Astrocyte of the spinal cord (primary cell): Measurements from ENCODE around the gene TPP1.

ENCODE experiments used
- DNase-seq: peaks from one replicate; pipeline ENCODE4 v3.0.0; 2011; ENCODE audit warnings: low read depth, low spot score
- H3K4me3 ChIP-seq: 2 replicates; pipeline ENCODE4 v1.5.1; 2011; ENCODE audit warnings: low read depth, mild to moderate bottlenecking, low read length, moderate library complexity
- CTCF ChIP-seq: IDR thresholded peaks from 2 replicates; pipeline ENCODE4 v1.5.1; 2012; ENCODE audit warnings: low read depth, mild to moderate bottlenecking, low read length, inconsistent platforms
- in situ Hi-C: cut with HindIII; loops from 2 replicates; pipeline ENCODE4 v1.10.0; 2017; ENCODE audit warnings: low sequenced_read_pairs

Gene TPP1

GRCh38 chr11:6594142-6594768 lies 25.0 kb downstream of the TPP1 start:
- TF ChIP-seq CTCF = no peak
- in situ Hi-C loops = no loop called here
- no peak overlapping the region for H3K4me3 ChIP-seq
- DNase-seq = no peak

- H3K4me3 ChIP-seq = no peak overlapping the region
- no peak for TF ChIP-seq CTCF
- no peak for DNase-seq
- in situ Hi-C loops = no loop called here
These were observed 31.2 kb downstream of the TPP1 start for GRCh38 chr11:6588018-6588417.

- no peak for TF ChIP-seq CTCF
- in situ Hi-C loops = no loop called here
- H3K4me3 ChIP-seq = no peak overlapping the region
- DNase-seq = no peak
These were observed 31.8 kb downstream of the TPP1 start for GRCh38 chr11:6587360-6587953.

GRCh38 chr11:6586434-6587359 lies 32.5 kb downstream of the TPP1 start:
- no peak for DNase-seq
- in situ Hi-C loops = no loop called here
- TF ChIP-seq CTCF = no peak
- no peak overlapping the region for H3K4me3 ChIP-seq

DNA sequence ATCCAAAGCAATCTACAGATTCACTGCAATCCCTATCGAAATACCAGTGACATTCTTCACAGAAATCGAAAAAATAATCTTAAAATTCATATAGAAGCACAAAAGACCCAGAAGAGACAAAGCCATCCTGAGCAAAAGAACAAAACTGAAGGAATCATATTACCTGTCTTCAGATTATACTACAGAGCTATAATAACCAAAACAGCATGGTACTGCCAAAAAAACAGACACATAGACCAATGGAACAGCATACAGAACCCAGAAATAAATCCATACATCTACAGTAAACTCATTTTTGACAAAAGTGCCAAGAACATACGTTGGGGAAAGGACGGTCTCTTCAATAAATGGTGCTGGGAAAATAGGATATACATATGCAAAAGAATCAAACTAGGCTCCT lies 34.7 kb downstream of the TPP1 start:
- in situ Hi-C loops = no loop called here
- H3K4me3 ChIP-seq = no peak overlapping the region
- TF ChIP-seq CTCF = no peak
- no peak for DNase-seq

GRCh38 chr11:6583584-6583983 lies 35.6 kb downstream of the TPP1 start:
- no peak for DNase-seq
- no peak for TF ChIP-seq CTCF
- in situ Hi-C loops = no loop called here
- no peak overlapping the region for H3K4me3 ChIP-seq
